ENCODE data around the gene SLC16A3. TPM values are rescaled to one million over a fixed set of nuclear protein-coding genes. Genes with fewer than 3 reads are reported as not detected.
"Not testable (repeated sequence)": the region's sequence is repeated elsewhere in the genome, so short reads cannot be mapped to it uniquely, and the experiment has no call there.

The SLC16A3 gene
- total RNA-seq, 4 donors from 2014 or later = 42.1 to 75.5 (median 44.2) TPM

DNA sequence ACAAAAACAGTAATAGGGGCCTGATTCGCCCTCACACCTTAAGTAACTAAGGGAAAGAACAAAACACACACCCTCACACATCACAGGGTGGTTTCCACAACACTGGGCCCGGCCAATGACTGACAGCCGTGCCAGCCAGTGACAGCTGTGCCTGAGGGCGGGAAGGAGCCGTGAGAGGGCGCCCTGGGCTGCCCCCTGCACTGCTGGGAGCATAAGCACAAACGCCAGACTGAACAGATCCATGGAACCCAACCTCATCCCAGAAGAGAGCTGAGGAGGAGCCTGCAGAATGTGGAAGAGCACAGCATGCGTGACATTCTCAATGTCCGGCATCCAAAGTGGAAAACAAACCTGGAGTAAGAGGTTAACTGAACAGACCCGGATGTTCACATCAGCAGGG is 28.6 kb downstream of the SLC16A3 start:
- 78 to 84% methylated on average over 10 of the region's 10 CpGs for WGBS, 2 donors
- Histone ChIP-seq H3K27ac (no peak overlapping the region), H3K4me3 (replicated peaks in 1 of 3) (no peak overlapping the region), H3K4me1 (no peaks in the 10 kb centered on the region), H3K9me3 (no peaks in the 10 kb centered on the region), H3K36me3 (peaks cover 43 to 72% of the 10 kb centered on the region in 2 donors), H3K27me3 (no peaks in the 10 kb centered on the region)
- TF ChIP-seq POLR2A (IDR thresholded peaks at IDR 0.05) = no peak
- TF ChIP-seq, protein P1, sequence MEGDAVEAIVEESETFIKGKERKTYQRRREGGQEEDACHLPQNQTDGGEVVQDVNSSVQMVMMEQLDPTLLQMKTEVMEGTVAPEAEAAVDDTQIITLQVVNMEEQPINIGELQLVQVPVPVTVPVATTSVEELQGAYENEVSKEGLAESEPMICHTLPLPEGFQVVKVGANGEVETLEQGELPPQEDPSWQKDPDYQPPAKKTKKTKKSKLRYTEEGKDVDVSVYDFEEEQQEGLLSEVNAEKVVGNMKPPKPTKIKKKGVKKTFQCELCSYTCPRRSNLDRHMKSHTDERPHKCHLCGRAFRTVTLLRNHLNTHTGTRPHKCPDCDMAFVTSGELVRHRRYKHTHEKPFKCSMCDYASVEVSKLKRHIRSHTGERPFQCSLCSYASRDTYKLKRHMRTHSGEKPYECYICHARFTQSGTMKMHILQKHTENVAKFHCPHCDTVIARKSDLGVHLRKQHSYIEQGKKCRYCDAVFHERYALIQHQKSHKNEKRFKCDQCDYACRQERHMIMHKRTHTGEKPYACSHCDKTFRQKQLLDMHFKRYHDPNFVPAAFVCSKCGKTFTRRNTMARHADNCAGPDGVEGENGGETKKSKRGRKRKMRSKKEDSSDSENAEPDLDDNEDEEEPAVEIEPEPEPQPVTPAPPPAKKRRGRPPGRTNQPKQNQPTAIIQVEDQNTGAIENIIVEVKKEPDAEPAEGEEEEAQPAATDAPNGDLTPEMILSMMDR (IDR thresholded peaks at IDR 0.05) = no peak
- intact Hi-C loops (cut with DNase I) = no loop called here
- DNase-seq = no peak

DNA sequence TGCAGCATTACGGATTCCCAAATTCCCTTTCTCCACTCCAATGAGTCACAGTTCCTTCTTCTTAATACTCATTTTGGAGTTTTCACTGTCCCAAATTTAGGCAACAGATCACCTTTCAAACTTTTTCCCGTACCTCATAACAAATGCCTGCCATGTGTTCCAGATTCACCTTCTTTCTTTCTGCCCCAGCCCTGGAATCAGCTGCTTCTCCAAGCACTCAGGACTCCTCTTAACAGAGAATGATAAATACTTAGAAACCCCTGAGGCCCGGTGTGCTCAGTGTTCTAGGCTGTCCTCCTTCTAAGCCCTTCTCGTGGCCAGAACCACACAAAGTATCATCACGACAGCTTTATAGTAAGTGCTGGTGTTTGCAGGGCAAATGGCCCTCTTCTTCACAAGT is 29.7 kb downstream of the SLC16A3 start:
- no peak overlapping the region for H3K4me3 ChIP-seq (replicated peaks in 1 of 3)
- no peak for DNase-seq
- intact Hi-C loops (cut with DNase I) = no loop called here
- no peaks in the 10 kb centered on the region for H3K9me3 ChIP-seq
- H3K36me3 ChIP-seq = peaks cover 37 to 72% of the 10 kb centered on the region in 2 donors
- TF ChIP-seq, protein P1 (IDR thresholded peaks at IDR 0.05) = no peak
- no peak for TF ChIP-seq POLR2A (IDR thresholded peaks at IDR 0.05)
- H3K4me1 ChIP-seq = peaks cover 0 to 3% of the 10 kb centered on the region in 2 donors
- H3K27me3 ChIP-seq = no peaks in the 10 kb centered on the region
- WGBS, 2 donors = 81 to 82% methylated on average over 5 of the region's 5 CpGs
- no peak overlapping the region for H3K27ac ChIP-seq

DNA sequence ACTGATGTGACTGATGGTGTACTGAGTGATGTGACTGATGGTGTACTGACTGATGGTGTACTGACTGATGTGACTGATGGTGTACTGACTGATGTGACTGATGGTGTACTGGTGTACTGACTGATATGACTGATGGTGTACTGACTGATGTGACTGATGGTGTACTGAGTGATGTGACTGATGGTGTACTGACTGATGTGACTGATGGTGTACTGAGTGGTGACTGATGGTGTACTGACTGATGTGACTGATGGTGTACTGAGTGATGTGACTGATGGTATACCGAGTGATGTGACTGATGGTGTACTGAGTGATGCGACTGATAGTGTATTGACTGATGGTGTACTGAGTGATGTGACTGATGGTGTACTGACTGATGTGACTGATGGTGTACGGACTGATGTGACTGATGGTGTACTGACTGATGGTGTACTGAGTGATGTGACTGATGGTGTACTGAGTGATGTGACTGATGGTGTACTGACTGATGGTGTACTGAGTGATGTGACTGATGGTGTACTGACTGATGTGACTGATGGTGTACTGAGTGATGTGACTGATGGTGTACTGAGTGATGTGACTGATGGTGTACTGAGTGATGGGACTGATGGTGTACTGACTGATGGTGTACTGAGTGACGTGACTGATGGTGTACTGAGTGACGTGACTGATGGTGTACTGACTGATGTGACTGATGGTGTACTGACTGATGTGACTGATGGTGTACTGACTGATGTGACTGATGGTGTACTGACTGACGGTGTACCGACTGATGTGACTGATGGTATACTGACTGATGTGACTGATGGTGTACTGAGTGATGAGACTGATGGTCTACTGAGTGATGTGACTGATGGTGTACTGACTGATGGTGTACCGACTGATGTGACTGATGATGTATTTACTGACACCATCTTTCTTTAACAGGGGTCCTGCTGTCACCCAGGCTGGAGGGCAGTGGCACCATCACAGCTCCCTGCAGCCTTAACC is 31.4 kb downstream of the SLC16A3 start:
- H3K4me3 ChIP-seq (replicated peaks in 1 of 3); H3K27me3 ChIP-seq; H3K27ac ChIP-seq; DNase-seq; intact Hi-C loops (cut with DNase I); H3K9me3 ChIP-seq: not testable (repeated sequence)
- 89 to 93% methylated on average over 8 of the region's 8 CpGs for WGBS, 2 donors
- Histone ChIP-seq H3K36me3 (peaks cover 52 to 74% of the 10 kb centered on the region in 2 donors), H3K4me1 (peaks cover 4 to 12% of the 10 kb centered on the region in 2 donors)

DNA sequence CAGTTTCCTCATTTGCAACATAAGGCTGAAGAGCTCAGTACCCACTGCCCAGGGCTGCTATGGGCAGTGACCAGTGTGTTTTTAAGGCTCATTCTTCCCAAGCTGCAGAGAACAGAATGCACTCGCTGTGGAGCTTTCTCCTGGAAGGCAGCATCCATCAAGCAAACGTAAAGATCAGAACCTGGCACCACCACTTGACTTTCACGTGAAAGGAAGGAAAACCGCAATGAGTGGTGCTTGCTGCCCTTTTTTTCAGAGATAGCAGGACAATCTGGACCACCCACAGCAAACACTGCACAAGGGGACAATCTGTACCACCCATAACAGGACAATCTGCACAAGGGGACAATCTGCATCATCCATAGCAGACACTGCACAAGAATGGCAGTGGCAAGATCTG is 33.5 kb downstream of the SLC16A3 start:
- no peak for DNase-seq
- H3K4me3 ChIP-seq (replicated peaks in 1 of 3) = no peak overlapping the region
- 82 to 83% methylated on average over 4 of the region's 4 CpGs for WGBS, 2 donors
- intact Hi-C loops (cut with DNase I) = no loop called here
- TF ChIP-seq, protein P1 (IDR thresholded peaks at IDR 0.05) = no peak
- no peak for TF ChIP-seq POLR2A (IDR thresholded peaks at IDR 0.05)
- H3K27me3 ChIP-seq = no peaks in the 10 kb centered on the region
- no peak overlapping the region for H3K27ac ChIP-seq
- peaks cover 15 to 27% of the 10 kb centered on the region in 2 donors for H3K4me1 ChIP-seq
- no peaks in the 10 kb centered on the region for H3K9me3 ChIP-seq
- H3K36me3 ChIP-seq = peaks cover 54 to 81% of the 10 kb centered on the region in 2 donors

DNA sequence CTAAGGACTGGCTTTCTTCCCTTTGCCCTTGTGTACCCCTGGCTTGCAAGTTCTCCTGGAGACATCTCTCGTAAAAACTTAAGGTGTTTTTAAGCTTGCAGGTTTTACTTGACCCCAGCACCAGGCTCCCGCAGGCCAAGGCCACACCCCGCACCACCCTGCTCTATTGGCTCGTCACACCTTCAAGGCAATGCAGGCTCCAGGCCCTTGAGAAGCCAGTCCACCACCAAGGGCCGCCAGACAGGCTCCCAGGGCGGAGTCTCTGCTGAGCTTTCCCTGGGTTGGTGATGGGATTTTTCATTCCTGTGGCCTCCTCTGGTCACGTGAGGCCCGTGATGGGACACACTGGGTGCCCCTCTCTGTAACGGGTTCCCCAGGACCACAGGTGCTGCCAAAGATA is 34.8 kb downstream of the SLC16A3 start:
- H3K9me3 ChIP-seq = no peaks in the 10 kb centered on the region
- peaks cover 28 to 39% of the 10 kb centered on the region in 2 donors for H3K4me1 ChIP-seq
- H3K4me3 ChIP-seq (replicated peaks in 1 of 3) = no peak overlapping the region
- WGBS, 2 donors = 71 to 81% methylated on average over 6 to 9 of the region's 9 CpGs
- peak in 1 of 2 donors; percentile 31 for DNase-seq
- no peak for TF ChIP-seq POLR2A (IDR thresholded peaks at IDR 0.05)
- TF ChIP-seq, protein P1 (IDR thresholded peaks at IDR 0.05) = no peak
- peak overlapping the region in 2 of 3 donors; percentile 6 to 10 for H3K27ac ChIP-seq
- intact Hi-C loops (cut with DNase I) = no loop called here
- peaks cover 54 to 76% of the 10 kb centered on the region in 2 donors for H3K36me3 ChIP-seq
- H3K27me3 ChIP-seq = no peaks in the 10 kb centered on the region
